Urothelium cell line (cell line): ENCODE measurements around the gene FUT2.
"Not testable (repeated sequence)": the region's sequence is repeated elsewhere in the genome, so short reads cannot be mapped to it uniquely, and the experiment has no call there.

Experiments
- DNase-seq: peaks from one replicate; pipeline ENCODE4 v3.0.0; 2011; ENCODE audit warnings: low spot score, mixed read lengths
- FAIRE-seq: peaks from 2 replicates; lab custom pipeline; 2011; peaks lifted over from hg19 to GRCh38; lab: Jason Lieb, UNC

The FUT2 gene

GRCh38 chr19:48695743-48696352 lies at the start of gene FUT2:
TSS of gene FUT2 (plus strand) at chr19:48695971. CDS start at chr19:48702957, 6,986 bp downstream.
- DNase-seq, result no peak
- no peak for FAIRE-seq

GRCh38 chr19:48646001-48646721 lies 49.6 kb upstream of the FUT2 start, which contains the start of gene CA11:
TSS of gene CA11 (minus strand) at chr19:48646187. CDS start at chr19:48645632, 555 bp downstream.
- DNase-seq, result peak; percentile 90
- no peak for FAIRE-seq

GRCh38 chr19:48646722-48647216 lies 49.0 kb upstream of the FUT2 start:
- no peak for FAIRE-seq
- no peak for DNase-seq

- no peak for FAIRE-seq
- no peak for DNase-seq
These were observed 47.6 kb upstream of the FUT2 start for GRCh38 chr19:48648134-48648533.

GRCh38 chr19:48650974-48651682 lies 44.6 kb upstream of the FUT2 start:
- DNase-seq, result no peak
- FAIRE-seq, result no peak

- FAIRE-seq, result no peak
- no peak for DNase-seq
These were observed 44.1 kb upstream of the FUT2 start for GRCh38 chr19:48651683-48652048.

GRCh38 chr19:48654299-48655059 lies 41.3 kb upstream of the FUT2 start:
- FAIRE-seq (no peak), DNase-seq (no peak)

GRCh38 chr19:48656840-48657474 lies 38.8 kb upstream of the FUT2 start:
- DNase-seq, result peak; percentile 63
- FAIRE-seq, result no peak

- not testable (repeated sequence) for DNase-seq, FAIRE-seq
These were observed 37.9 kb upstream of the FUT2 start for GRCh38 chr19:48657828-48658227.

GRCh38 chr19:48658483-48658882 lies 37.3 kb upstream of the FUT2 start:
- DNase-seq (no peak), FAIRE-seq (no peak)

GRCh38 chr19:48659768-48660167 lies 36.0 kb upstream of the FUT2 start:
- DNase-seq (no peak), FAIRE-seq (no peak)

- no peak for FAIRE-seq
These were observed 34.7 kb upstream of the FUT2 start for GRCh38 chr19:48660852-48661710.

GRCh38 chr19:48661711-48662090 lies 34.1 kb upstream of the FUT2 start:
- FAIRE-seq (no peak), DNase-seq (no peak)

More at GRCh38 chr19:48660852-48661710, 34.7 kb upstream of the FUT2 start:
- DNase-seq, result peak; percentile 72

GRCh38 chr19:48663667-48664066 lies 32.1 kb upstream of the FUT2 start:
- FAIRE-seq, result no peak

GRCh38 chr19:48664476-48664875 lies 31.3 kb upstream of the FUT2 start:
- FAIRE-seq, result no peak
- no peak for DNase-seq

More at GRCh38 chr19:48663667-48664066, 32.1 kb upstream of the FUT2 start:
- DNase-seq, result no peak

GRCh38 chr19:48665786-48666185 lies 30.0 kb upstream of the FUT2 start:
- DNase-seq (no peak), FAIRE-seq (no peak)

- DNase-seq, result no peak
- FAIRE-seq, result no peak
These were observed 27.4 kb upstream of the FUT2 start for GRCh38 chr19:48668332-48668731.

GRCh38 chr19:48668761-48669160 lies 27.0 kb upstream of the FUT2 start:
- no peak for FAIRE-seq
- DNase-seq, result no peak

- no peak for DNase-seq
- peak; percentile 100 for FAIRE-seq
These were observed 25.7 kb upstream of the FUT2 start for GRCh38 chr19:48669903-48670668.
